ENCODE results near the gene SPOCD1.

The SPOCD1 gene

DNA sequence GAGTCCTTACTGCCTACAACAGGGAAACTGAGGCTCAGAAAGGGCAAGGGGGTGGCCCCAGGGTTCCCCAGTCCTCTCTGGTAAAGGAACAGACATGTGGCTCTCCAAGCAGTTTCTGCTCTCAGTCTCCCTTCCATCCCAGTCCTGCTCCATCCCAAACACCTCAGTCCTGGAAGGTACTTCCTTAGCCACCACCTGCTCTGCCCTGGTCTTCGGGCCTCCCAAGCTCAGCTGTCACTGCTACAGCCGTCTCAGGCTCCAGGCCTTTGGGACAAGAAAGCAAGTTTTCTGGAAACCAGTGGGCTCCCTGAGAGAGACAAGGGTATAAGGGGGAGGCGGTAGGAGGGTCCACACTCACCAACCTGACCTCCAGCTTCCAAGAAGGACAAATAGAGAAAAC, 28.6 kb downstream of the SPOCD1 start:
- no peak for DNase-seq (ENCODE audit: low spot score)

GRCh38 chr1:31786366-31787060, 29.3 kb downstream of the SPOCD1 start:
- DNase-seq (ENCODE audit: low spot score), result no peak

- no peak for DNase-seq (ENCODE audit: low spot score)
Measured at GRCh38 chr1:31785947-31786290, 29.9 kb downstream of the SPOCD1 start.

DNA sequence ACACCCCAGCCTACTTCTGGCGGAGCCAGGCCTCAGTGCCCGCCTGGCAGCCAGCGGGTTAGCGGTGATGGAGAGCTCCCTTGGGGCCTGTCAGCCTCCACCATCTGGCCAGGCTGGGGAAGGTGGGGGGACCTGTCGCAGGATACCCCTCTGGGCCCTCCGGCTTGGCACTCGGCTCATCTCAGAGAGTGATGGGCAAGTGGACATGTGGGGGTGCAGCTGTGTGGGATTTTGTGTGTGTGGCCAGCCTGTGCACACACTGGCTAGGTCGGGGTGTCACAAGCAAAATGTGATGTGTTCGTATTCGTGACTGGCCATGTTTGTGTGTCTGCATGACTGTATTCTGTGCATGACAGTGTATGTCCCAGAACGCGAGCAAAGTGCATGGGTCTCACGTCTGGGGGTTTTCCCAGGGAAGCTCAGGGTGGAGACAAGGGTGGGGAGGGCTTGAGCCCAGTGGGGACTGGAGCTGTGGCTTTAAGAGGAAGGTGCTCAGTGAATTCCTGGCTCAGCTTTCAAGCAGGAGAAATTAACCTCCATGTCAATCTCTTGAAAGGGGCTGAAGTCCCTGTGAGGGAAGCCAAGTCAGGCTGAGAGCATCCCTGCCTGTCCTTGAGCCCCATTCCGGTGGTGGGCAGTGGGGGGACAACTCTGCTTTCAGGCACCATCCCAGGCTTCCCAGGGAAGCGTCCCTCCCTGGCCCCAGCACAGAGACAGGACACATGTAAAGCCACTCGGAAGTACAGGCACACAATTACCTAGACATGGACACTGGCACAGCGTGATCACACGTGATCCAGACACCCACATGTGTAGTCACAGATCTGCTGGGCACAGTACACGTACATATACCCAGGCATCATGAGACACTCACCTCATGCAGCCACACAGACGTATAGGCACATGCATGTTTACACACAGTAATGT, 30.5 kb downstream of the SPOCD1 start:
- DNase-seq (ENCODE audit: low spot score), result peak; percentile 83

DNA sequence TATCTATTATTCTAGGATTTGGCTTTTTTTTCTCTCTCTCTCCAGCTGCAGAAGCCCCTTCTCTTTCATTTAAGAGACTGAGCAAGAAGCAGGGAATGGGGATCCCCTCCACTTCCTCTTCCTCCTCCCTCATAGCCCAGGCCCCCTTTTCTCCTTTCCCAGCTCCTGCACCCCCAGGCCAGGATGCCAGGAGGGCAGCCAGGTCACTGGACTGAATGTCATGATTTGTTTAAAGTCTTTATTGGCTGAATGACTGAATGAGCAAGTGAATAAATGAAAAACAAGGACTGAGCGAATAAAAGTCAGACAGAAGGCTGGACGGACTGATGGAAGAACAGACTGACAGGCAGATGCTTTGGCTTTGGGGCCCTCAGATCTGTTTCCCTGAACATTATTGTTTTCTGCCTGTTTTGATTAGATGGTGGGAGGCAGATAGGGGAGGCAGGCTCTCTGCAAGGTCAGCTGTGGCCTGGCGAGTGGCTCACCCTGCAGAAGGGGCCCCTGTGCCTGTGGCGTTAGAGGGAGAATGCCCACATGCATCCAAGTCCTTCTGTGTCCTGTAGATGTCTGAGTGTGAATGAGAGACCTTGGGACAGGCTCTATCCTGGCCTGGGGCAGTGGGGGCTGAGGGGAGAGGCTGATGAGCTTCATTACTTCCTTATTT, 31.3 kb downstream of the SPOCD1 start:
- DNase-seq (ENCODE audit: low spot score), result no peak

DNA sequence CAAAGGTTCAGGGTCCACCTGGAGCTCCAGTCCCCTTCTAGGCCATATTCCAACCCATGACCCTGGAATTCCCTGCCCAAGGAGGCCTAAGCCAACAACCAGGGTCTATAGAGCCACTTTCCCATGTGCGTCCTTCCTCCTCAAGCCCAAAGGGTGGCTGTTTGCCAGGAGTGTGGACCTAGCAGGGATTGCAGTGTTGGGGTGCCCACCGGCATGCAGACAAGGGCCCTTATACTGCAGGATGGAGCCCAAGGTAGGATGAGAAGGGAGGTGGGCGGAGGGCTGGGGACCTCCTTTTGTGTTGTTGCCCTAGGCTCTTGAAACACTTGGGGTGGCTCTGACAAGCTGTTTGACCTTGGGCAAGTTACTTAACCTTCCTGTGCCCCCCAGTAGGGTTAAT, 32.0 kb downstream of the SPOCD1 start:
- no peak for DNase-seq (ENCODE audit: low spot score)

DNA sequence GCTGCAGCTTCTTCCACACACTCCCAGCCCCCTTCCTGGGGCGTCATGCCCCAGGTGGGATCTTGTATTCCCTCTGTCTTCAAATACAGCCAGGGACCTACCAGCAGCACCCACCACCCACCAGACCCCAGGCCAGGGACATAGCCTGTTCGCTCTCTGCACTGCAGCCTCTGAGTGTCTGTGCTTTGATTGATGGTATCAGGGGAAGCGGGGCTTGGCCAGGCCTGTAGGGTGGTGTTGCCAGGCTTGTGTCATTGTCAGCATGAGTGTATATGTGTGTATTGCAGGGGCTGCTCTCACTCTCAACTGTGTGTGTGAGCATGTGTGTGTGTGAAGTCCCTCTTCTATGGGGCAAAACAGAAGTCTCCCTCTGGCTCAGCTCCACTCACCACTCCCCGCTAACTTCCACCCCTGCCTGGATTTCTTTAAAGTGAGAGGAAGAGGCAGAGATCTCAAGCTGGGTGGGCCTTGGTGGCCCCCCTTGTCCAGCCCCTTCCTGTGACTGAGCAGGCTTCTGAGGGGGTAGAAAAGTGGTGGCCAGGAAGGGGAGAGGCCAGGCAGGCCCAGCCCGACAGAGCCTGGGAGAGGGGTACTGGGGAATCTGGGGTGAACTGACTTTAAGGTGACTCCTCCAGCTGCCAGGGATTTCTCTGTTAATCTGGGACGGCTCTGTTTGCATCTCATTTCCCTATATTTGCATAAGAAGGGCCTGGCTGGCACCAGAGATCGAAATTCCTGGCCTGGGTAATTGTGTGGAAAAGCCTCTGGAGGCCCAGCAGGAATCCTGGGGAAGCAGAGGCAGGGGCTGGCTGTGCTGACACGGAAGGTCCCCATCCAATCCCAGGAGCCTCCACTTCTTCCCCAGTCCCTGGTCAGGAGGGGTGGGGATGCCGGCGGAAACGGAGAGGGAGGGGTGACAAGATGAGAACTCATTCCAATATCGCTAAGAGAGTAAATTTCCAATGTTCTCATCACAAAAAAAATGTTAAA, 33.1 kb downstream of the SPOCD1 start:
- DNase-seq (ENCODE audit: low spot score), result no peak

DNA sequence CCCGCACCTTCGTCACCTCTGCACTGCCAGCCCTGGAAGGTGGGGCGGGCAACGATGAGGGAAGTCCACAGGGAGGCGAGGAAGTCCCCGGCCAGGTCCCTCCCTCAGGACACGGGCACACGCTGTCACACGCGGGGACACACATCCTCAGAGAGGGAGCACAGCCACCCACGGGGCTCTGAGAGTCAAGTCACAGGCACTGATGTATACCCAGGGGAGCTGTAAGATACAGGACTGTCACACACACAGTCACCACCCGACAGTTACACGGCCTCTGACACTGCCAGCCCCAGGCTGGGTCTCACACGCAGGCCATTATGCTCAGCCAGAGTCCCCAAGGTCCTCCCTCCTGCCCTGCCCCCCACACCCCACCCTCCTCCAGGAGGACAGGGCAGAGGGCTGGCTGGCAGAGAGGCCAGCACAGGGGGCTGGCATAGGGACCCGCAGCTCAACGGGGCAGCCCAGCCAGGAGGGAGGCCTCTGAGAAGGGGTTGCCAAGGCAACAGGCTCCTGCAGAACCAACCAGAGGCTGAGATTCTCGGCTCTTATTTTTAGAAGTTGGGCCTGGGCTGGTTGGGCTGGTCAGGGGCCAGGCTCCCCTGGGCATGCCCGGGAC, 34.0 kb downstream of the SPOCD1 start:
- no peak for DNase-seq (ENCODE audit: low spot score)

- DNase-seq (ENCODE audit: low spot score), result no peak
Measured at GRCh38 chr1:31781138-31781755, 34.6 kb downstream of the SPOCD1 start.

DNA sequence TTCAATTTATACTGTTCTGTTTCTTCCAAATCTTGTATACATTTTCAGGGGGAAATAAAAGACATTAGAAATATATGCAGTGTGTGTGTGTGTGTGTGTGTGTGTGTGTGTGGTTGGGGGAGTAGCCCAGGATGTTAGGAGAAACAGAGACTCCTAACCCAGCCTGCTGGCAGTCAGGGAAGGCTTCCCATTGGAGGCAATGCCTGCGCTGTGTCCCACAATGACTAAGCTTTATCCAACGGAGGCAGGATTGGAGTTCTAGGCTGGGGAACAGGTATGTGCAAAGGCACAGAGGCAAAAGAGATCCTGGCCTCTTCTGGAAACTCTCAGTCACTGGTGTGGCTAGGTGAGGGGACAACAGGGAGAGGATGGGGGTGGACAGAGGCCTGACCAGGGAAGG, 35.2 kb downstream of the SPOCD1 start:
- no peak for DNase-seq (ENCODE audit: low spot score)

GRCh38 chr1:31779687-31780086, 36.1 kb downstream of the SPOCD1 start:
- no peak for DNase-seq (ENCODE audit: low spot score)

DNA sequence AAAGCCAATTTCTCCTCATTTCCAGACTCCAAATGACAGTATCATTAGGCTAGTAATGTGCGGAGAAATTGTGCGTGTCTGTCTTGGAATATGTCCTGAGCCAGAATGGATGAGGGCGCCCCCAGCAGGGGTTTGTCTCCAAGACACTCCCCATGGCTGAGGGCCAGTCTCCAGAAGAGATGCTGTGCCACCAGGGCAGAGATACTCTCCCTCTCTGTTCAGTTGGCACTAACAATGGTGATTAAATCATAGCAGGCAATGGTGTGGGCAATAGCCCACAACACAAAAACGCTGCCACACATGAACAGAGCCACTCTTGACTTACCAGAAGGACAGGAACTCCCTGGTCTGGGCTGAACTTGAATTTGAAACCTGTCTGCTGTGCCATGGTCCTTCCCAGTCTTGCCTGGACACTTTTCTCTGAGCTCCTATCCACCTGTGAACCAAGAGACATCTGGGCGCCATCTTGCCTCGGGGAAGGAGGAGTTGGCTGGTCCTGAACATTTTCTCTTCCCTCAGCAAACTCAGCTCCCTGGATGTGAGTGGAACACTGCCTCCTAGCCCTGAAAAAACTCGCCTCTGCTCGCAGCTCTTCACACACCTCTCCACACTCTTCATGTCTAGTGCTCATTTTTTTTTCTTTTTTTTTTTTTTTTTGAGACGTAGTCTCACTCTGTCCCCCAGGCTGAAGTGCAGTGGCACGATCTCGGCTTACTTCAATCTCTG, 36.9 kb downstream of the SPOCD1 start:
- no peak for DNase-seq (ENCODE audit: low spot score)

DNA sequence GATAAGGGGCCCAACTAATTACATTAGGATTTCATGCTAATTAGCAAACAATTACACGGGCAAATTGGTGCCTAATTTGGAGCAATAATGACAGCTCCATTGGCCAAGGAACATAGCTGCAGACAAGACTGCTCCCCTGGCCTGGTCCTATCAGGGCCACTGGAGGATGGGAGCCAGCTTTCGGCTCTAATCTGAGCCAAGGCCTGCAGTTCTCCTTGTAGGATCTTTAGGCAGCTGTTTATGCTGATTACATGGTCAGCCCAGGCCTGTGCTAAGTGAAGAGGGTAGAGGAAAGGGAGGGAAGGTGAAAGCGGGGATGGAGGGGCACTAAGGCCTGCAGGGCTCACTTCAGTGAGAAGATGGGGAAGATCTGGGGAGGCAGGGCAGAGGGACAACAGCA, 39.3 kb downstream of the SPOCD1 start:
- DNase-seq (ENCODE audit: low spot score), result no peak

DNA sequence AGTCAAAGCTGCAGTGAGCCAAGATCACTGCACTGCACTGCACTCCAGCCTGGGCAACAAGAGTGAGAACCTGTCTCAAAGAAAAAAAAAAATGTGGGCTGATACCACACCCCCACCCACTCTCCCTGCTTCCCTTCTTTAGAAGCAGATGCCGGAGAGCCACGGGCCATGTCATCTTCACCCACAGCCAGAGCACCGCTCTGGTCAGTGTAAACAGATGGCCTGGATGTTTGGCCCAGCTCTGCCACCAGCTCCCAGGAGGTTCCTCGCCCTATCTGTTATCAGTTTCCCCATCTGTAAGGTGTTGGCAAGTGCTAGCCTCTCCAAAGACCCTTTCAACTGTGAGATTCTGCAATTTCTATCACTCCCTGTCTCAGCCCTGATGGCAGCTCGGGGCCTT, 39.8 kb downstream of the SPOCD1 start:
- no peak for DNase-seq (ENCODE audit: low spot score)

- DNase-seq (ENCODE audit: low spot score), result no peak
Measured at GRCh38 chr1:31775210-31775999, 40.4 kb downstream of the SPOCD1 start.

GRCh38 chr1:31774495-31774894, 41.3 kb downstream of the SPOCD1 start:
- DNase-seq (ENCODE audit: low spot score), result no peak

- no peak for DNase-seq (ENCODE audit: low spot score)
Measured at GRCh38 chr1:31773861-31774260, 42.0 kb downstream of the SPOCD1 start.

- no peak for DNase-seq (ENCODE audit: low spot score)
Measured at GRCh38 chr1:31772669-31773248, 43.1 kb downstream of the SPOCD1 start.

Data from germinal center (tissue), 1 donor.